Neuronal stem cell (in vitro differentiated cells): ENCODE measurements around the gene CTNNA3.

ENCODE experiments used
- DNase-seq: peaks from one replicate; pipeline ENCODE4 v3.0.0-alpha.2; 2013; ENCODE audit warnings: low spot score
- H2AFZ ChIP-seq: one replicate; pipeline ENCODE4 v1.6.1; 2013; ENCODE audit warnings: mild to moderate bottlenecking, low read length, inconsistent platforms
- H2AK5ac ChIP-seq: 2 replicates; pipeline ENCODE4 v1.6.1; 2013; ENCODE audit warnings: low read depth, mild to moderate bottlenecking, inconsistent platforms, low read length, moderate library complexity, mixed read lengths
- H2BK120ac ChIP-seq: 2 replicates; pipeline ENCODE4 v1.6.1; 2013; ENCODE audit warnings: low read depth, mild to moderate bottlenecking, inconsistent platforms, low read length, moderate library complexity, mixed read lengths
- H2BK12ac ChIP-seq: one replicate; pipeline ENCODE4 v1.6.1; 2013; ENCODE audit warnings: low read length, inconsistent platforms
- H2BK15ac ChIP-seq: 2 replicates; pipeline ENCODE4 v1.6.1; 2013; ENCODE audit warnings: mild to moderate bottlenecking, low read length, inconsistent platforms, mixed read lengths
- H2BK5ac ChIP-seq: one replicate; pipeline ENCODE4 v1.6.1; 2013; ENCODE audit warnings: inconsistent platforms, mild to moderate bottlenecking, low read length, moderate library complexity
- H3K14ac ChIP-seq: one replicate; pipeline ENCODE4 v1.6.1; 2013; ENCODE audit warnings: low read length, inconsistent platforms
- H3K18ac ChIP-seq: 2 replicates; pipeline ENCODE4 v1.6.1; 2013; ENCODE audit warnings: low read length, inconsistent platforms
- H3K23ac ChIP-seq: 2 replicates; pipeline ENCODE4 v1.6.1; 2013; ENCODE audit warnings: low read depth, mild to moderate bottlenecking, mixed read lengths, low read length, inconsistent platforms; ENCODE audit not compliant: poor library complexity
- H3K27ac ChIP-seq: replicated peaks from 3 replicates; pipeline ENCODE4 v1.5.1; 2013; ENCODE audit warnings: low read length, inconsistent platforms
- H3K27me3 ChIP-seq, 3 experiments: 2 replicates each; pipeline ENCODE4 v1.6.1; 2013; ENCODE audit warnings: low read length in 3 of 3, mild to moderate bottlenecking in 2 of 3, inconsistent platforms in 1 of 3, low read depth in 1 of 3, mixed read lengths in 1 of 3, moderate library complexity in 1 of 3; ENCODE audit not compliant: control insufficient read depth in 3 of 3, insufficient read depth in 3 of 3
- H3K36me3 ChIP-seq, 2 donors: replicated peaks in 1 of 2; 2 replicates each; pipeline ENCODE4 v1.6.1; 2013; ENCODE audit warnings: low read length in 2 of 2; ENCODE audit not compliant: control insufficient read depth in 2 of 2, insufficient read depth in 2 of 2
- H3K4ac ChIP-seq: 2 replicates; pipeline ENCODE4 v1.6.1; 2013; ENCODE audit warnings: inconsistent platforms, mild to moderate bottlenecking, low read length, moderate library complexity
- H3K4me1 ChIP-seq, 2 donors: 1 replicate in 1 of 2; 2 replicates in 1 of 2; pipeline ENCODE4 v1.6.1; 2013; ENCODE audit warnings: low read length in 2 of 2, low read depth in 1 of 2; ENCODE audit not compliant: control insufficient read depth in 2 of 2, insufficient read depth in 1 of 2
- H3K4me2 ChIP-seq: one replicate; pipeline ENCODE4 v1.6.1; 2013; ENCODE audit warnings: mild to moderate bottlenecking, low read length, inconsistent platforms; ENCODE audit not compliant: insufficient read depth, poor library complexity, severe bottlenecking
- H3K4me3 ChIP-seq, 2 donors: 2 replicates each; pipeline ENCODE4 v1.5.1; 2013; ENCODE audit warnings: low read length in 2 of 2, mild to moderate bottlenecking in 2 of 2, inconsistent platforms in 1 of 2, moderate library complexity in 1 of 2
- H3K79me1 ChIP-seq: one replicate; pipeline ENCODE4 v1.6.1; 2013; ENCODE audit warnings: low read depth, mild to moderate bottlenecking, inconsistent platforms, low read length, moderate library complexity
- H3K9ac ChIP-seq: one replicate; pipeline ENCODE4 v1.6.1; 2013; ENCODE audit warnings: mild to moderate bottlenecking, low read depth, low read length, inconsistent platforms; ENCODE audit not compliant: poor library complexity
- H3K9me3 ChIP-seq, 2 donors: replicated peaks in 1 of 2; 2 replicates each; pipeline versions ENCODE3 to v1.6.1; 2013; ENCODE audit warnings: low read length in 2 of 2, mild to moderate bottlenecking in 2 of 2, inconsistent platforms in 1 of 2, low read depth in 1 of 2, mixed read lengths in 1 of 2, moderate library complexity in 1 of 2; ENCODE audit not compliant: control insufficient read depth in 2 of 2, insufficient read depth in 1 of 2
- H4K8ac ChIP-seq: one replicate; pipeline ENCODE4 v1.6.1; 2013; ENCODE audit warnings: low read depth, mild to moderate bottlenecking, inconsistent platforms, low read length, moderate library complexity
- H4K91ac ChIP-seq: one replicate; pipeline ENCODE4 v1.6.1; 2013; ENCODE audit warnings: low read length, low read depth, mild to moderate bottlenecking, inconsistent platforms; ENCODE audit not compliant: poor library complexity
- WGBS, 2 donors: extraction: QIAGEN DNeasy Blood & Tissue Kit; methylation state at CpG; one replicate each; pipeline ENCODE4 v1.1.7; 2013; ENCODE audit warnings: missing lambda C conversion rate in 2 of 2, mixed read lengths in 1 of 2; ENCODE audit not compliant: insufficient read length in 2 of 2, insufficient replicate concordance in 1 of 2; ENCODE audit errors: extremely low coverage in 2 of 2; 5-methylcytosine and 5-hydroxymethylcytosine counted together

The CTNNA3 gene

GRCh38 chr10:66983475-66983818 lies 712.5 kb downstream of the CTNNA3 start:
- DNase-seq, result no peak
- no peak overlapping the region for H3K4me2 ChIP-seq
- peak overlapping the region; percentile 76 for H2AFZ ChIP-seq
- H3K27me3 ChIP-seq, result no peaks in the 10 kb centered on the region
- no peaks in the 10 kb centered on the region for H3K36me3 ChIP-seq
- no peak overlapping the region for H2BK15ac ChIP-seq
- no peak overlapping the region for H2AK5ac ChIP-seq
- H3K9ac ChIP-seq, result no peak overlapping the region
- H4K91ac ChIP-seq, result no peak overlapping the region
- no peak overlapping the region for H3K18ac ChIP-seq
- no peak overlapping the region for H3K23ac ChIP-seq
- no peaks in the 10 kb centered on the region for H3K4me1 ChIP-seq
- no peaks in the 10 kb centered on the region for H3K9me3 ChIP-seq
- no peak overlapping the region for H3K4me3 ChIP-seq
- H2BK12ac ChIP-seq, result no peak overlapping the region
- H3K79me1 ChIP-seq, result no peaks in the 10 kb centered on the region
- no peak overlapping the region for H3K14ac ChIP-seq
- no peak overlapping the region for H3K4ac ChIP-seq
- H4K8ac ChIP-seq, result no peak overlapping the region
- no peak overlapping the region for H3K27ac ChIP-seq
- H2BK5ac ChIP-seq, result no peak overlapping the region
- no peak overlapping the region for H2BK120ac ChIP-seq

DNA sequence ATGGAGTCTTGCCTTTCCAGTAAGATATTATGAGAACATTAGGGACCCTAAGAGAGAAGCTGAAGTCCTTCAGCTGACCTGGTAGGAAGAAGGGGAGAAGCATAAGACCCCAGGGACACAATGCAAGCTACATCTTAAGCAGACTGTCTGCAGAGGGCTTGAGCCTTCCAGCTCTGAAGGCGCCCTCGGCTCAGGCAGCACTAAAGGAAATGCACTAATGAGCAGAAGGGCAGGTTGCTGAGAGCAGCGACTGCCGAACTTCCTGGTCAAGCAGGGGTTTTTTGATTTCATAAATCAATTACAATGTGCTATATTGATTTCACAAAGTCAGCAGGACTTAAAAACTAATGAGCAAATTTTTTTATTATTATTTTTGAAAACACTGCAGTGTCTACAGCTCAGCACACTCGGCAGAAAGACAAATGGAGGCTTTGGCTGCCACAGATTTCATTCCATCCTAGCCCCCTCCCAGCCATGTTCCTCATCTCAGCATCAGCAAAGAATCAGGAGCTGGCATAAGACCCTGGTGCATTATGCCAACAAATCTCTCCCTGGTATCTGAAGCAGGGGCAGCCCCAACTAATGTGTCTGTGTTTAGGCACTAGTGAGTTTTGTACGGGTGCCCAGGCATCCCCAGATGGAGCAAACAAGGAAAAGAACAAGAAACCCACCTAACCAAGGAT lies 713.1 kb downstream of the CTNNA3 start:
- no peak overlapping the region for H3K14ac ChIP-seq
- H3K18ac ChIP-seq, result no peak overlapping the region
- H2BK5ac ChIP-seq, result no peak overlapping the region
- H3K4me2 ChIP-seq, result no peak overlapping the region
- peak overlapping the region; percentile 76 for H2AFZ ChIP-seq
- no peaks in the 10 kb centered on the region for H3K79me1 ChIP-seq
- no peaks in the 10 kb centered on the region for H3K36me3 ChIP-seq
- H4K8ac ChIP-seq, result no peak overlapping the region
- peak overlapping the region; percentile 52 for H2BK120ac ChIP-seq
- no peak overlapping the region for H3K4ac ChIP-seq
- H2AK5ac ChIP-seq, result no peak overlapping the region
- H2BK15ac ChIP-seq, result no peak overlapping the region
- no peak overlapping the region for H4K91ac ChIP-seq
- no peaks in the 10 kb centered on the region for H3K4me1 ChIP-seq
- H2BK12ac ChIP-seq, result no peak overlapping the region
- no CpG with 5 or more reads among the region's 6 CpGs for WGBS, 2 donors
- no peak for DNase-seq
- no peak overlapping the region for H3K23ac ChIP-seq
- H3K4me3 ChIP-seq, result no peak overlapping the region
- H3K9ac ChIP-seq, result no peak overlapping the region
- H3K9me3 ChIP-seq, result no peaks in the 10 kb centered on the region
- H3K27ac ChIP-seq, result no peak overlapping the region
- no peaks in the 10 kb centered on the region for H3K27me3 ChIP-seq

DNA sequence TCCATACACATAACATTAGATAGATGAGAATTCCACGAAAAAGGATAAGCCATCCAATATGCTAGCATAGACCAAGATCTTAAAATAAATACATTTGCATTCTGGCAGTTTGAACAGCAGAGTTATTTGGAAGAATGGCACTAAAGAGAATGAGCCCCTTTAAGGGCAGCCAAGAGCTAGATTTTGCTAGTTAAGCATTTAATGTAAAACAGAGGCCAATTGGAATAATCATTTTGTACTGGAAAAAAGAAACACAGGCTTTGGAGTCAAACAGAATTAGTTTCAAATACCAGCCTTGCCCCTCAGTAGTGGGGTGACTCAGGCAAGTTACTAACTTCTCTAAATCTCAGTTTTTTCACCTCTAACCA lies 714.0 kb downstream of the CTNNA3 start:
- WGBS, 2 donors, result no CpG with 5 or more reads among the region's 1 CpG

DNA sequence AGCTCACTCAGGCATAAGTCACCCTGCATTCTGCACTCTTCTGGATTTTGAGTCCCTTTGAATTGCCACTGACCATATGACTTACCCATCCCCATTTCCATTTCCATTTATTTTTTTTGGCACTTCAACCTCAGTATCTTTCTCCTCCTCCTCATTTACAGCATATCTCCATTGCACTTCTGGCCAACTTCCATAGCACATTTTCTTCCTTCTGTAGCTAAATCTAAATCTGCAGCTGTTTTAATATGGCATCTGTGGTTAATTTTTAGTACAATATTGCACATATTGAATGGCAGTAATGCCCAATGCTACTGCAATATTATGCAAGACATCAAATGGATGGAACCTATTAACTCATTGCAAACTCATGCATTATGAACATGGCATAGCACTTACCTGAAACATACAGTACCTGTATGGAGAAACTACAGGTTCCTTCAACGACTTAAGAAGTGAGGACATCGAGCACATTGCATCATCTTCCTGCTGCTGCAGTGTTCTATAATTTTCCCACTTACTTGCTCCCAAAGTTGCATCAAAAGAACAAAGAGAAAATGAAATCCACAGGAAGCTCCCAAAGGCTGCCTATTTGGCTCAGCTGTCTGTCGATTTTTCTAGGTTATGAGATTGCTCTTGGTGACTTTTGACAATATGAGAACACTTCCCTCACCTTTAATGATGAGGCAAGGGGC lies 714.5 kb downstream of the CTNNA3 start:
- no peak overlapping the region for H3K4me2 ChIP-seq
- no peaks in the 10 kb centered on the region for H3K36me3 ChIP-seq
- no peak overlapping the region for H4K8ac ChIP-seq
- no peaks in the 10 kb centered on the region for H3K9me3 ChIP-seq
- H3K79me1 ChIP-seq, result no peaks in the 10 kb centered on the region
- no peaks in the 10 kb centered on the region for H3K4me1 ChIP-seq
- H3K27ac ChIP-seq, result no peak overlapping the region
- no CpG with 5 or more reads among the region's 3 CpGs for WGBS, 2 donors
- H3K18ac ChIP-seq, result no peak overlapping the region
- H3K27me3 ChIP-seq, result no peaks in the 10 kb centered on the region
- no peak overlapping the region for H3K4ac ChIP-seq
- no peak overlapping the region for H2BK12ac ChIP-seq
- no peak overlapping the region for H4K91ac ChIP-seq
- H2AK5ac ChIP-seq, result no peak overlapping the region
- no peak overlapping the region for H2BK120ac ChIP-seq
- no peak overlapping the region for H3K23ac ChIP-seq
- H3K14ac ChIP-seq, result no peak overlapping the region
- H3K4me3 ChIP-seq, result no peak overlapping the region
- H2AFZ ChIP-seq, result peak overlapping the region; percentile 59
- no peak overlapping the region for H3K9ac ChIP-seq
- no peak for DNase-seq
- no peak overlapping the region for H2BK15ac ChIP-seq
- no peak overlapping the region for H2BK5ac ChIP-seq

More for the DNA sequence above, 714.0 kb downstream of the CTNNA3 start:
- no peak overlapping the region for H3K9ac ChIP-seq
- no peak overlapping the region for H3K4ac ChIP-seq
- no peak overlapping the region for H3K4me3 ChIP-seq
- no peaks in the 10 kb centered on the region for H3K27me3 ChIP-seq
- no peak overlapping the region for H4K91ac ChIP-seq
- no peak overlapping the region for H3K4me2 ChIP-seq
- H3K14ac ChIP-seq, result no peak overlapping the region
- H2BK15ac ChIP-seq, result no peak overlapping the region
- no peak overlapping the region for H2AK5ac ChIP-seq
- H2BK5ac ChIP-seq, result no peak overlapping the region
- no peak overlapping the region for H3K18ac ChIP-seq
- no peaks in the 10 kb centered on the region for H3K79me1 ChIP-seq
- no peaks in the 10 kb centered on the region for H3K4me1 ChIP-seq
- no peak overlapping the region for H3K23ac ChIP-seq
- H2BK12ac ChIP-seq, result no peak overlapping the region
- H4K8ac ChIP-seq, result no peak overlapping the region
- peak overlapping the region; percentile 59 for H2AFZ ChIP-seq
- no peak overlapping the region for H3K27ac ChIP-seq
- H3K36me3 ChIP-seq, result no peaks in the 10 kb centered on the region
- H2BK120ac ChIP-seq, result no peak overlapping the region
- no peaks in the 10 kb centered on the region for H3K9me3 ChIP-seq
- DNase-seq, result no peak
